ENCODE measurements around the gene CLIC4.

The CLIC4 gene

DNA sequence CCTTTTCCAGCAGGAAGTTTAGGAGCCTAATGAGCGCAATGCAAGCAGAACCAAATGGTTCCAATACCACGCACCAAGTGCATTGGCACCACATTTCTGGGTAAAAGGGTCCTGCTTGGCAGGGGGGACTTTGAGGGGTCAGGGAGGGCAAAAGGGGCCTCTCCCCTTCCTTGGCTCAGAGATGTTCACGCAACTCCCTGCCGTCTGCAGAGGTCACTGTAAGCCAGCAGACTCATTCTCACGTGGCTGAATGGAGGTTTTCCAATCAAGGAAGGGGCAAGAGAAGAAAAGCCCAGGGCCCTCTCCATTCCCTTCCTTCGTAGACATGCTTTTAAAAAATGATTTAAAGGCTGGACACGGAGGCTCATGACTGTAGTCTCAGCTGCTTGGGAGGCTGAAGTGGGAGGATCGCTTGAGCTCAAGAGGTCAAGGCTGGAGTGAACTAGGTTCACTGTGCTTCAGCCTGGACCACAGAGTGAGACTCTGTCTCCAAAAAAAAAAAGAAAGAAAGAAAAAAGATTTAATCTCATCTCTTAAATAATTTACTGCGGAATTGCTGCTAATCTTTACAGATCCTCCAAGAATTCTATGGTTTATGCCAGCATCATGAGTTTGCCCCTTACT is 104.5 kb downstream of the CLIC4 start:
- Histone ChIP-seq H3K9me3 (ENCODE audit: insufficient read depth, low read length) (no peaks in the 10 kb centered on the region), H3K9ac (ENCODE audit: low read length) (no peak overlapping the region), H3K4me1 (ENCODE audit: low read length) (0 out of 2 replicates have a peak, but pooled peaks cover 3% of the 10 kb centered on the region), H3K27me3 (ENCODE audit: low read depth, low read length) (no peaks in the 10 kb centered on the region), H2AFZ (ENCODE audit: low read depth, low read length) (no peak overlapping the region), H3K79me2 (ENCODE audit: low read length) (no peaks in the 10 kb centered on the region), H3K4me3 (ENCODE audit: low read length) (no peak overlapping the region), H3K27ac (ENCODE audit: low read length) (no peak overlapping the region), H4K20me1 (ENCODE audit: insufficient read depth, low read length) (no peaks in the 10 kb centered on the region), H3K4me2 (ENCODE audit: low read length) (no peak overlapping the region), H3K36me3 (replicated peaks; ENCODE audit: low read depth, low read length) (no peaks in the 10 kb centered on the region)
- no peak for TF ChIP-seq EZH2phosphoT487 (IDR thresholded peaks at IDR 0.05; ENCODE audit: low read depth)
- TF ChIP-seq, protein P1, sequence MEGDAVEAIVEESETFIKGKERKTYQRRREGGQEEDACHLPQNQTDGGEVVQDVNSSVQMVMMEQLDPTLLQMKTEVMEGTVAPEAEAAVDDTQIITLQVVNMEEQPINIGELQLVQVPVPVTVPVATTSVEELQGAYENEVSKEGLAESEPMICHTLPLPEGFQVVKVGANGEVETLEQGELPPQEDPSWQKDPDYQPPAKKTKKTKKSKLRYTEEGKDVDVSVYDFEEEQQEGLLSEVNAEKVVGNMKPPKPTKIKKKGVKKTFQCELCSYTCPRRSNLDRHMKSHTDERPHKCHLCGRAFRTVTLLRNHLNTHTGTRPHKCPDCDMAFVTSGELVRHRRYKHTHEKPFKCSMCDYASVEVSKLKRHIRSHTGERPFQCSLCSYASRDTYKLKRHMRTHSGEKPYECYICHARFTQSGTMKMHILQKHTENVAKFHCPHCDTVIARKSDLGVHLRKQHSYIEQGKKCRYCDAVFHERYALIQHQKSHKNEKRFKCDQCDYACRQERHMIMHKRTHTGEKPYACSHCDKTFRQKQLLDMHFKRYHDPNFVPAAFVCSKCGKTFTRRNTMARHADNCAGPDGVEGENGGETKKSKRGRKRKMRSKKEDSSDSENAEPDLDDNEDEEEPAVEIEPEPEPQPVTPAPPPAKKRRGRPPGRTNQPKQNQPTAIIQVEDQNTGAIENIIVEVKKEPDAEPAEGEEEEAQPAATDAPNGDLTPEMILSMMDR (IDR thresholded peaks at IDR 0.05; ENCODE audit: low read depth, low read length): peak; percentile 62

DNA sequence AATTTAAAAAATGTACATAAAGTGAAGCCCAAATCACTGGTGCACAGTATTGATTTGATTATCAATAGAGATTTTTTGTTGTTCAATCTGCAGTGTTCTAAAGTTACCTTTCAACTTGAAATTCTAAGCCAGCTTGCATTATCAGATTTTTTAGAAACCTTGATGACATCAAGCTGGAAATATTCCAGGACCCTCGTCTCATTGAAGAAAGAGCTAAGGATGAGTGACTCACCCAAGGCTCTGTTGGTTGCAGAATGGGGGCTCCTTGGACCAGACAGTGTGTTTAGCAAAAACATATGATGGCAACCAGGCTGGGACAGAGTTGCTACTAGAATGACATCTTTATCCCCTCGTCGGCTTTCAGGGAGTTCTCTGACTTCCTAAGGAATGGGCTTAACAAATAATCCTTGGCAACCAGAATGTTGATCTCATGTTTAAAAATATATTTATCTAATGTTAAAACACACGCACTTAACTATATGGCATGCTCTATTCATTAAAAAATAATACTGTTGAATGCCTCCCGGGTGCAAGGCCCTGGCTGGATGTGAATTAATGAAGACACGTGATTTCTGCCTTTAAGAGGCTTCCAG is 105.2 kb downstream of the CLIC4 start:
- Histone ChIP-seq H3K9me3 (ENCODE audit: insufficient read depth, low read length) (no peaks in the 10 kb centered on the region), H3K27ac (ENCODE audit: low read length) (no peak overlapping the region), H3K4me1 (ENCODE audit: low read length) (0 out of 2 replicates have a peak, but pooled peaks cover 3% of the 10 kb centered on the region), H2AFZ (ENCODE audit: low read depth, low read length) (no peak overlapping the region), H3K4me3 (ENCODE audit: low read length) (no peak overlapping the region), H3K27me3 (ENCODE audit: low read depth, low read length) (no peaks in the 10 kb centered on the region), H3K36me3 (replicated peaks; ENCODE audit: low read depth, low read length) (no peaks in the 10 kb centered on the region), H3K79me2 (ENCODE audit: low read length) (no peaks in the 10 kb centered on the region), H3K4me2 (ENCODE audit: low read length) (no peak overlapping the region), H4K20me1 (ENCODE audit: insufficient read depth, low read length) (no peaks in the 10 kb centered on the region), H3K9ac (ENCODE audit: low read length) (no peak overlapping the region)
- TF ChIP-seq, protein P1 (IDR thresholded peaks at IDR 0.05; ENCODE audit: low read depth, low read length): no peak
- no peak for TF ChIP-seq EZH2phosphoT487 (IDR thresholded peaks at IDR 0.05; ENCODE audit: low read depth)

DNA sequence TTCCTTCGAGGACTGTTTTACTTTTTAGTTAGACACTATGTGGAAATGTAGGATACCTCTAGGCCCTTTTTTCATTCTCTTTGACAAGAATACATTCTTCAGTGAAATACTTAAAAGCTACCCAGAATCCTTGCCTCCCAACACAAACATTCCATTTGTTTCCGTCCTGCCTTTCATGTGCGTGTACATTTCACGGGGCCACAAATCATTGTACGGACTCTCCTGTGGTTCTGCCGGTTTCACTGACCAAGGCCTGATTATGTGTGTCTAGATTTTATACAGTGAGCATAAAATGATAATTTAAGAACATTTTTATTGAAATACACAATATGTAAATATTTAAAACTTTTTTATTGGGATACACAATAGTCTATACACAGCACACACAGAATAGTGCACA is 108.4 kb downstream of the CLIC4 start:
- no peaks in the 10 kb centered on the region for H3K36me3 ChIP-seq (replicated peaks; ENCODE audit: low read depth, low read length)
- H3K4me2 ChIP-seq (ENCODE audit: low read length): no peak overlapping the region
- TF ChIP-seq EZH2phosphoT487 (IDR thresholded peaks at IDR 0.05; ENCODE audit: low read depth): no peak
- TF ChIP-seq, protein P1 (IDR thresholded peaks at IDR 0.05; ENCODE audit: low read depth, low read length): no peak
- H2AFZ ChIP-seq (ENCODE audit: low read depth, low read length): no peak overlapping the region
- no peak overlapping the region for H3K27ac ChIP-seq (ENCODE audit: low read length)
- no peaks in the 10 kb centered on the region for H3K79me2 ChIP-seq (ENCODE audit: low read length)
- no peaks in the 10 kb centered on the region for H3K9me3 ChIP-seq (ENCODE audit: insufficient read depth, low read length)
- H3K27me3 ChIP-seq (ENCODE audit: low read depth, low read length): no peaks in the 10 kb centered on the region
- 0 out of 2 replicates have a peak, but pooled peaks cover 3% of the 10 kb centered on the region for H3K4me1 ChIP-seq (ENCODE audit: low read length)
- H3K4me3 ChIP-seq (ENCODE audit: low read length): no peak overlapping the region
- H4K20me1 ChIP-seq (ENCODE audit: insufficient read depth, low read length): no peaks in the 10 kb centered on the region
- no peak overlapping the region for H3K9ac ChIP-seq (ENCODE audit: low read length)

DNA sequence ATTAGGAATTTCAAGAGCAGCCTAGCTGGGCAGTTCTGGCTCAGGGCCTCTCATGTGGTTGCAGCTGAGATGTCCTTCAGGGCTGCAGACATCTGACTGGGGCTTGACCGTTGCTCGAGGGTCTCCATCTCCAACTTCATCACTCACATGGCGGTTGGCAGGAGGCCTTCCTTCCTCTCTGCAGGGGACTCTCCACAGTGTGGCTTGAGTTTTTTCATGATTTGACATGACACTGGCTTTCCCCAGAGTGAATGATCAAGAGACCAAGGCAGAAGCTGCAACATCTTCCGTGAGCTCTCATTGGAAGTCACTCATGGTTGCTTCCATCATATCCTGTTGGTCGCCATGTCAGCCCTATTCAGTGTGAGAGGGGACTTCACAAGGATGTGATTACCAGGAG is 110.2 kb downstream of the CLIC4 start:
- no peaks in the 10 kb centered on the region for H3K36me3 ChIP-seq (replicated peaks; ENCODE audit: low read depth, low read length)
- H3K4me2 ChIP-seq (ENCODE audit: low read length): no peak overlapping the region
- H3K27me3 ChIP-seq (ENCODE audit: low read depth, low read length): no peaks in the 10 kb centered on the region
- H3K27ac ChIP-seq (ENCODE audit: low read length): no peak overlapping the region
- H3K4me1 ChIP-seq (ENCODE audit: low read length): no peaks in the 10 kb centered on the region
- TF ChIP-seq, protein P1 (IDR thresholded peaks at IDR 0.05; ENCODE audit: low read depth, low read length): no peak
- no peak for TF ChIP-seq EZH2phosphoT487 (IDR thresholded peaks at IDR 0.05; ENCODE audit: low read depth)
- H3K4me3 ChIP-seq (ENCODE audit: low read length): no peak overlapping the region
- H3K9me3 ChIP-seq (ENCODE audit: insufficient read depth, low read length): no peaks in the 10 kb centered on the region
- H3K9ac ChIP-seq (ENCODE audit: low read length): no peak overlapping the region
- no peaks in the 10 kb centered on the region for H3K79me2 ChIP-seq (ENCODE audit: low read length)
- no peaks in the 10 kb centered on the region for H4K20me1 ChIP-seq (ENCODE audit: insufficient read depth, low read length)
- H2AFZ ChIP-seq (ENCODE audit: low read depth, low read length): no peak overlapping the region

All from OCI-LY3 (cell line).